H1 (cell line): ENCODE measurements around the gene CRADD. TPM values are rescaled to one million over a fixed set of nuclear protein-coding genes. Genes with fewer than 3 reads are reported as not detected.

Experiments
- CTCF ChIA-PET: fragments of 300-600 bp; sonication (Branson Sonifier 250); formaldehyde crosslinking; loops from one replicate; lab custom pipeline; 2021; ENCODE audit not compliant: partially characterized antibody; lab: Charles Lee
- POLR2A ChIA-PET: fragments of 300-600 bp; sonication (Branson Sonifier 250); formaldehyde crosslinking; loops from one replicate; lab custom pipeline; 2021; ENCODE audit warnings: inconsistent platforms; ENCODE audit not compliant: partially characterized antibody; lab: Charles Lee
- DNase-seq, 2 experiments: peaks; one replicate each; pipeline versions ENCODE4 v3.0.0 to v3.0.0-alpha.2; 2010 to 2022; ENCODE audit warnings: low spot score in 2 of 2, low read depth in 1 of 2, mixed read lengths in 1 of 2
- FAIRE-seq: peaks from 2 replicates; lab custom pipeline; 2011; peaks lifted over from hg19 to GRCh38; lab: Jason Lieb, UNC
- H2AFZ ChIP-seq: 2 replicates; pipeline ENCODE4 v1.8.1; 2012; ENCODE audit warnings: low read length, inconsistent platforms
- H2AK5ac ChIP-seq: 2 replicates; pipeline ENCODE4 v1.6.1; 2013; ENCODE audit warnings: low read depth, low read length
- H2BK120ac ChIP-seq: replicated peaks from 2 replicates; pipeline ENCODE3; 2013; ENCODE audit warnings: low read depth, low read length, inconsistent platforms
- H2BK12ac ChIP-seq: 2 replicates; pipeline ENCODE4 v1.6.1; 2013; ENCODE audit warnings: low read depth, low read length
- H2BK15ac ChIP-seq: 2 replicates; pipeline ENCODE4 v1.6.1; 2013; ENCODE audit warnings: low read length
- H2BK20ac ChIP-seq: 2 replicates; pipeline ENCODE4 v1.6.1; 2013; ENCODE audit warnings: low read length
- H2BK5ac ChIP-seq: 2 replicates; pipeline ENCODE4 v1.6.1; 2013; ENCODE audit warnings: low read depth, low read length
- H3K14ac ChIP-seq: 2 replicates; pipeline ENCODE4 v1.6.1; 2013; ENCODE audit warnings: inconsistent platforms; ENCODE audit not compliant: insufficient read length
- H3K18ac ChIP-seq: 2 replicates; pipeline ENCODE4 v1.6.1; 2013; ENCODE audit warnings: low read length; ENCODE audit errors: extremely low read depth
- H3K23ac ChIP-seq: 2 replicates; pipeline ENCODE4 v1.6.1; 2013; ENCODE audit warnings: inconsistent platforms; ENCODE audit not compliant: insufficient read length
- H3K23me2 ChIP-seq: 2 replicates; pipeline ENCODE4 v1.6.1; 2013; ENCODE audit warnings: low read depth, low read length
- H3K27ac ChIP-seq: 2 replicates; pipeline ENCODE4 v1.6.1; 2011; ENCODE audit warnings: low read depth, low read length, inconsistent platforms
- H3K27me3 ChIP-seq, 4 experiments: replicated peaks in 1 of 4; 1 replicate in 1 of 4; 2 replicates in 3 of 4; pipeline versions ENCODE4 v1.6.1 to v1.8.1; 2011 to 2013; ENCODE audit warnings: low read length in 3 of 4, mild to moderate bottlenecking in 3 of 4, inconsistent platforms in 2 of 4, mixed read lengths in 2 of 4, moderate library complexity in 1 of 4; ENCODE audit not compliant: control insufficient read depth in 3 of 4, insufficient read depth in 3 of 4; ENCODE audit errors: extremely low read depth in 1 of 4
- H3K36me3 ChIP-seq, 4 experiments: 2 replicates each; pipeline versions ENCODE4 v1.6.1 to v1.8.1; 2011 to 2013; ENCODE audit warnings: mild to moderate bottlenecking in 4 of 4, low read length in 3 of 4, moderate library complexity in 2 of 4, control low read depth in 1 of 4, inconsistent platforms in 1 of 4; ENCODE audit not compliant: insufficient read depth in 4 of 4, control insufficient read depth in 2 of 4
- H3K4ac ChIP-seq: replicated peaks from 2 replicates; pipeline ENCODE3; 2013; ENCODE audit warnings: low read length, low read depth, mixed read lengths, inconsistent platforms; ENCODE audit not compliant: insufficient read length
- H3K4me1 ChIP-seq, 4 experiments: replicated peaks in 1 of 4; 1 replicate in 1 of 4; 2 replicates in 3 of 4; pipeline versions ENCODE4 v1.6.1 to v1.8.1; 2011 to 2013; ENCODE audit warnings: low read length in 3 of 4, inconsistent platforms in 2 of 4, mixed read lengths in 1 of 4; ENCODE audit not compliant: insufficient read depth in 4 of 4, control insufficient read depth in 3 of 4
- H3K4me2 ChIP-seq, 2 experiments: 2 replicates each; pipeline versions ENCODE4 v1.6.1 to v1.8.1; 2011 to 2013; ENCODE audit warnings: low read depth in 2 of 2, low read length in 2 of 2, control low read depth in 1 of 2, inconsistent platforms in 1 of 2, mild to moderate bottlenecking in 1 of 2; ENCODE audit not compliant: insufficient read depth in 1 of 2
- H3K4me3 ChIP-seq, 4 experiments: fragments of 200-600, 300-600 bp in 1 of 4; sonication (generic), shearing (Covaris generic), sonication (Bioruptor Twin) in 1 of 4; 2 replicates each; pipeline versions ENCODE4 v1.5.1 to v1.8.1; 2011 to 2016; ENCODE audit warnings: low read length in 4 of 4, low read depth in 3 of 4, control low read depth in 2 of 4, inconsistent platforms in 2 of 4, mild to moderate bottlenecking in 2 of 4, mixed read lengths in 1 of 4, moderate library complexity in 1 of 4; ENCODE audit not compliant: insufficient read depth in 2 of 4; ENCODE audit errors: extremely low read depth in 1 of 4
- H3K56ac ChIP-seq: replicated peaks from 2 replicates; pipeline ENCODE3; 2013; ENCODE audit warnings: low read depth, mild to moderate bottlenecking, mixed read lengths, low read length, inconsistent platforms; ENCODE audit not compliant: insufficient read length
- H3K79me1 ChIP-seq: 2 replicates; pipeline ENCODE4 v1.6.1; 2013; ENCODE audit warnings: low read depth, low read length, control low read depth
- H3K79me2 ChIP-seq, 2 experiments: 2 replicates each; pipeline versions ENCODE4 v1.6.1 to v1.8.1; 2012 to 2013; ENCODE audit warnings: low read length in 2 of 2, mild to moderate bottlenecking in 2 of 2, inconsistent platforms in 1 of 2; ENCODE audit not compliant: insufficient read depth in 2 of 2, control insufficient read depth in 1 of 2
- H3K9ac ChIP-seq, 4 experiments: replicated peaks in 1 of 4; 1 replicate in 1 of 4; 2 replicates in 3 of 4; pipeline versions ENCODE4 v1.6.1 to v1.8.1; 2011 to 2013; ENCODE audit warnings: low read depth in 3 of 4, low read length in 3 of 4, control low read depth in 2 of 4, mild to moderate bottlenecking in 2 of 4, moderate library complexity in 2 of 4, inconsistent platforms in 1 of 4; ENCODE audit errors: extremely low read depth in 1 of 4
- H3K9me3 ChIP-seq, 2 experiments: 2 replicates each; pipeline versions ENCODE4 v1.6.1 to v1.8.1; 2012 to 2013; ENCODE audit warnings: mild to moderate bottlenecking in 2 of 2, moderate library complexity in 2 of 2, control low read depth in 1 of 2, inconsistent platforms in 1 of 2, low read depth in 1 of 2, low read length in 1 of 2, mixed read lengths in 1 of 2; ENCODE audit not compliant: insufficient read depth in 2 of 2
- H4K20me1 ChIP-seq, 2 experiments: replicated peaks in 1 of 2; 2 replicates each; pipeline versions ENCODE3 to v1.8.1; 2011 to 2013; ENCODE audit warnings: inconsistent platforms in 2 of 2, low read length in 2 of 2, mild to moderate bottlenecking in 1 of 2; ENCODE audit not compliant: insufficient read depth in 2 of 2, control insufficient read depth in 1 of 2
- H4K5ac ChIP-seq: 2 replicates; pipeline ENCODE4 v1.6.1; 2013; ENCODE audit warnings: low read length, low read depth, mixed read lengths, inconsistent platforms; ENCODE audit not compliant: insufficient read length
- H4K8ac ChIP-seq: 2 replicates; pipeline ENCODE4 v1.8.0; 2013; ENCODE audit warnings: mild to moderate bottlenecking, moderate library complexity, low read length, inconsistent platforms; ENCODE audit not compliant: insufficient read depth; ENCODE audit errors: extremely low read depth
- H4K91ac ChIP-seq: replicated peaks from 2 replicates; pipeline ENCODE3; 2013; ENCODE audit warnings: low read length, mixed read lengths, inconsistent platforms; ENCODE audit not compliant: insufficient read length
- BACH1 ChIP-seq: IDR thresholded peaks from 2 replicates; pipeline ENCODE4 v1.6.1; 2012; ENCODE audit warnings: low read length, improper control_type of control experiment
- CBX8 ChIP-seq: fragments of 300-800, 300-1000 bp; sonication (generic); IDR thresholded peaks from 2 replicates; pipeline ENCODE4 v1.7.1; 2016; ENCODE audit warnings: low read depth, low read length, borderline replicate concordance
- CEBPB ChIP-seq: IDR thresholded peaks from 2 replicates; pipeline ENCODE4 v1.6.1; 2012; ENCODE audit warnings: low read depth, low read length
- HDAC6 ChIP-seq: IDR thresholded peaks from one replicate; pipeline ENCODE4 v1.7.1; 2012; ENCODE audit warnings: low read depth, mild to moderate bottlenecking, inconsistent platforms, low read length, moderate library complexity
- KDM4A ChIP-seq: IDR thresholded peaks from one replicate; pipeline ENCODE4 v1.7.1; 2012; ENCODE audit warnings: low read depth, mild to moderate bottlenecking, moderate library complexity, low read length, inconsistent platforms; ENCODE audit not compliant: severe bottlenecking
- MAFK ChIP-seq: IDR thresholded peaks from 2 replicates; pipeline ENCODE4 v1.6.1; 2012; ENCODE audit warnings: low read depth, mild to moderate bottlenecking, improper control_type of control experiment, low read length
- POU5F1 ChIP-seq: IDR thresholded peaks from 2 replicates; pipeline ENCODE4 v1.6.1; 2011; ENCODE audit warnings: low read depth, mild to moderate bottlenecking, low read length, moderate library complexity
- SAP30 ChIP-seq: fragments of 300-600 bp; sonication (generic); IDR thresholded peaks from 2 replicates; pipeline ENCODE4 v1.7.1; 2012; ENCODE audit warnings: low read length, moderate library complexity, mild to moderate bottlenecking, inconsistent platforms; ENCODE audit not compliant: insufficient read depth, insufficient replicate concordance
- TAF1 ChIP-seq: IDR thresholded peaks from 2 replicates; pipeline ENCODE4 v1.6.1; 2011; ENCODE audit warnings: mild to moderate bottlenecking, low read depth, low read length
- TEAD4 ChIP-seq: IDR thresholded peaks from 2 replicates; pipeline ENCODE4 v1.6.1; 2012; ENCODE audit warnings: low read depth, low read length, inconsistent platforms, mixed read lengths
- WGBS, 2 experiments: shearing (Covaris generic) in 1 of 2; methylation state at CpG; one replicate each; pipeline versions ENCODE4 v1.1.6 to v1.1.7; 2013 to 2015; ENCODE audit warnings: low lambda C conversion rate in 2 of 2, mixed read lengths in 2 of 2, inconsistent platforms in 1 of 2, low coverage in 1 of 2, missing lambda C conversion rate in 1 of 2; ENCODE audit not compliant: insufficient replicate concordance in 2 of 2, insufficient coverage in 1 of 2, insufficient read length in 1 of 2; ENCODE audit errors: extremely low coverage in 1 of 2, missing lambda C conversion rate in 1 of 2; 5-methylcytosine and 5-hydroxymethylcytosine counted together
- polyA plus RNA-seq, 7 experiments: library from polyadenylated mRNA; depleted of rRNA in 3 of 7; stranded (reverse) in 5 of 7; unstranded in 2 of 7; fragments of >200 nt in 5 of 7; fragments of 200-250 nt in 2 of 7; gene quantifications; 1 replicate in 5 of 7; 2 replicates in 1 of 7; 4 replicates in 1 of 7; pipeline versions ENCODE4 v1.2.1 to v1.2.3, GENCODE V29; 2011 to 2013; ENCODE audit warnings: missing spikeins in 2 of 7, mixed read lengths in 2 of 7
- total RNA-seq: library from RNA; stranded (reverse); fragmentation: NEBNext Ultra II Directional; extraction: Animal tissue kit (Norgen Biotek cat#: 25700); gene quantifications from 2 replicates; pipeline ENCODE4 v1.2.1, GENCODE V29; 2021
- TF ChIP-seq, protein P1 (sequence below): IDR thresholded peaks from 2 replicates; pipeline ENCODE4 v1.6.1; 2011; ENCODE audit warnings: low read length, improper control_type of control experiment

CRADD gene
- total and polyA plus RNA-seq, 2 of the 8 experiments (the other 6 are each of a cell fraction or from before 2014, with no cell fraction given) = 8.1 to 15.4 TPM

GRCh38 chr12:93729934-93730333 lies 52.8 kb downstream of the CRADD start:
- H3K23me2 ChIP-seq = no peaks in the 10 kb centered on the region; the same call in 1 of the 2 replicates
- H4K91ac ChIP-seq = no peak overlapping the region
- TF ChIP-seq HDAC6 (no peak), MAFK (no peak), TEAD4 (no peak), TAF1 (no peak), CBX8 (no peak), BACH1 (no peak), CEBPB (no peak), POU5F1 (no peak), KDM4A (no peak), SAP30 (no peak)
- TF ChIP-seq, protein P1, sequence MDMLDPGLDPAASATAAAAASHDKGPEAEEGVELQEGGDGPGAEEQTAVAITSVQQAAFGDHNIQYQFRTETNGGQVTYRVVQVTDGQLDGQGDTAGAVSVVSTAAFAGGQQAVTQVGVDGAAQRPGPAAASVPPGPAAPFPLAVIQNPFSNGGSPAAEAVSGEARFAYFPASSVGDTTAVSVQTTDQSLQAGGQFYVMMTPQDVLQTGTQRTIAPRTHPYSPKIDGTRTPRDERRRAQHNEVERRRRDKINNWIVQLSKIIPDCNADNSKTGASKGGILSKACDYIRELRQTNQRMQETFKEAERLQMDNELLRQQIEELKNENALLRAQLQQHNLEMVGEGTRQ = no peak
- TF ChIP-seq, all 59 proteins: peak for 0
- Histone ChIP-seq H3K9me3 (no peaks in the 10 kb centered on the region), H3K4me2 (no peak overlapping the region), H3K79me2 (no peaks in the 10 kb centered on the region), H3K4me3 (no peak overlapping the region), H3K79me1 (no peaks in the 10 kb centered on the region), H3K14ac (no peak overlapping the region), H3K27me3 (no peaks in the 10 kb centered on the region), H4K20me1 (no peaks in the 10 kb centered on the region), H2BK120ac (no peak overlapping the region), H2BK5ac (no peak overlapping the region), H3K56ac (no peak overlapping the region), H4K5ac (no peak overlapping the region), H2AFZ (no peak overlapping the region), H3K36me3 (no peaks in the 10 kb centered on the region), H3K4me1 (peaks cover 0 to 8% (median 0%) of the 10 kb centered on the region in 4 experiments; a peak in 3 of 7 replicates), H2BK20ac (no peak overlapping the region), H3K4ac (no peak overlapping the region), H2AK5ac (no peak overlapping the region), H3K9ac (no peak overlapping the region), H3K27ac (no peak overlapping the region), H2BK15ac (no peak overlapping the region), H3K18ac (no peak overlapping the region), H2BK12ac (no peak overlapping the region), H3K23ac (no peak overlapping the region), H4K8ac (no peak overlapping the region)
- FAIRE-seq (no peak), DNase-seq (no peak)
- ChIA-PET CTCF (interaction anchor here (0.7 to 1.0 kb wide), 2 partner anchors 156 to 855 kb away, joined by 3 to 6 read pairs; no protein-coding TSS in a partner anchor), POLR2A (interaction anchor here (0.9 kb wide), 1 partner anchor 12 kb away, joined by 3 read pairs; no protein-coding TSS in a partner anchor)
- WGBS, 2 experiments = 90% methylated on average over 3 of the region's 3 CpGs; no CpG with 5 or more reads in 1 of the 2 experiments
